GM12878 (cell line): ENCODE measurements around the gene GNGT2. TPM values are rescaled to one million over a fixed set of nuclear protein-coding genes. Genes with fewer than 3 reads are reported as not detected.

Source experiments
- ATF3 ChIP-seq: IDR thresholded peaks from 2 replicates; pipeline ENCODE4 v1.6.1; 2011; ENCODE audit warnings: low read depth, mild to moderate bottlenecking, low read length, moderate library complexity, borderline replicate concordance; ENCODE audit errors: extremely low read depth
- BCL11A ChIP-seq: IDR thresholded peaks from 2 replicates; pipeline ENCODE4 v1.6.1; 2011; ENCODE audit warnings: low read depth, low read length
- CBX3 ChIP-seq: fragments of 200-600 bp; sonication (generic); IDR thresholded peaks from 2 replicates; pipeline ENCODE4 v1.6.1; 2016; ENCODE audit warnings: low read depth, borderline replicate concordance
- CBX5 ChIP-seq: sonication (generic); IDR thresholded peaks from 2 replicates; pipeline ENCODE4 v1.6.1; 2016; ENCODE audit warnings: low read depth, moderate library complexity, mild to moderate bottlenecking, inconsistent platforms
- DPF2 ChIP-seq: fragments of 450-650 bp; IDR thresholded peaks from 2 replicates; pipeline ENCODE4 v1.6.1; 2017; ENCODE audit warnings: mild to moderate bottlenecking
- EED ChIP-seq: sonication (generic); IDR thresholded peaks from 2 replicates; pipeline ENCODE4 v1.6.1; 2016; ENCODE audit warnings: antibody characterized with exemption, low read depth
- ELK1 ChIP-seq: IDR thresholded peaks from 2 replicates; pipeline ENCODE4 v1.6.1; 2012; ENCODE audit warnings: low read depth, low read length, improper control_type of control experiment
- EP300 ChIP-seq, 2 experiments: fragments of 150-350 bp in 1 of 2; IDR thresholded peaks; 2 replicates each; pipeline ENCODE4 v1.6.1; 2011 to 2012; ENCODE audit warnings: low read depth in 2 of 2, low read length in 2 of 2, borderline replicate concordance in 1 of 2, improper control_type of control experiment in 1 of 2, inconsistent platforms in 1 of 2; ENCODE audit not compliant: control insufficient read depth in 1 of 2
- ETV6 ChIP-seq, 2 experiments: fragments of 450-650 bp in 1 of 2; IDR thresholded peaks in 1 of 2; conservative IDR thresholded peaks in 1 of 2; 2 replicates each; pipeline ENCODE4 v1.6.1; 2014; ENCODE audit warnings: antibody characterized with exemption in 1 of 2, borderline replicate concordance in 1 of 2, low read depth in 1 of 2, mild to moderate bottlenecking in 1 of 2, moderate library complexity in 1 of 2
- HCFC1 ChIP-seq: fragments of 150-350 bp; IDR thresholded peaks from 2 replicates; pipeline ENCODE4 v1.6.1; 2014; ENCODE audit warnings: low read length
- HDAC2 ChIP-seq: fragments of 200-600 bp; sonication (generic); IDR thresholded peaks from 2 replicates; pipeline ENCODE4 v1.6.1; 2017
- HSF1 ChIP-seq: fragments of 150-350 bp; IDR thresholded peaks from 2 replicates; pipeline ENCODE4 v1.6.1; 2014; ENCODE audit warnings: mild to moderate bottlenecking, low read depth, low read length
- KDM1A ChIP-seq: fragments of 200-600 bp; sonication (generic); IDR thresholded peaks from 2 replicates; pipeline ENCODE4 v1.6.1; 2016; ENCODE audit warnings: borderline replicate concordance
- MAX ChIP-seq: IDR thresholded peaks from 2 replicates; pipeline ENCODE4 v1.6.1; 2012; ENCODE audit warnings: low read depth, low read length, improper control_type of control experiment
- NR2F1 ChIP-seq: fragments of 450-650 bp; conservative IDR thresholded peaks from 2 replicates; pipeline ENCODE4 v1.6.1; 2017; ENCODE audit warnings: mild to moderate bottlenecking
- RUNX3 ChIP-seq: IDR thresholded peaks from 2 replicates; pipeline ENCODE4 v1.6.1; 2012; ENCODE audit warnings: low read length, inconsistent platforms
- SMAD5 ChIP-seq: IDR thresholded peaks from 2 replicates; pipeline ENCODE4 v1.6.1; 2016; ENCODE audit warnings: antibody characterized with exemption, low read depth
- SP1 ChIP-seq: IDR thresholded peaks from one replicate; pipeline ENCODE4 v1.6.1; 2011; ENCODE audit warnings: low read depth, low read length
- USF2 ChIP-seq: IDR thresholded peaks from 2 replicates; pipeline ENCODE4 v1.6.1; 2011; ENCODE audit warnings: low read depth, low read length, improper control_type of control experiment, borderline replicate concordance
- ZBTB40 ChIP-seq: fragments of 450-650 bp; IDR thresholded peaks from 2 replicates; pipeline ENCODE4 v1.6.1; 2016; ENCODE audit warnings: mild to moderate bottlenecking, moderate library complexity, borderline replicate concordance
- ZZZ3 ChIP-seq: IDR thresholded peaks from 2 replicates; pipeline ENCODE4 v1.6.1; 2011; ENCODE audit warnings: low read depth; ENCODE audit not compliant: control insufficient read depth, insufficient read length
- polyA plus RNA-seq, 11 experiments: library from polyadenylated mRNA; depleted of rRNA in 4 of 11; unstranded in 6 of 11; stranded (reverse) in 5 of 11; fragments of >200 nt; fragmentation: Nextera tagmentation in 4 of 11; fragmentation: Illumina TruSeq in 1 of 11; extraction: Ambion mirVana in 4 of 11; extraction: Trizol in 1 of 11; gene quantifications; 1 replicate in 1 of 11; 2 replicates in 10 of 11; pipeline versions ENCODE4 v1.2.1 to v1.2.3, GENCODE V29; 2011 to 2016; ENCODE audit warnings: inconsistent platforms in 2 of 11, missing spikeins in 2 of 11, low read depth in 1 of 11
- total RNA-seq, 4 experiments: library from RNA; depleted of rRNA in 3 of 4; stranded (reverse); fragments of >200 nt in 3 of 4; fragmentation: Illumina TruSeq in 1 of 4; extraction: Trizol in 1 of 4; gene quantifications; 2 replicates each; pipeline versions ENCODE4 v1.2.1 to v1.2.3, GENCODE V29; 2013 to 2021

The GNGT2 gene
- total and polyA plus RNA-seq, 10 of the 15 experiments (the other 5 are each of a cell fraction or from before 2014, with no cell fraction given) = 15.3 to 60.4 (median 32.0) TPM

- TF ChIP-seq HSF1 (no peak), USF2 (no peak), CBX3 (no peak), BCL11A (peak; percentile 0; the same call in 1 of the 2 replicates), EED (peak; percentile 39), EP300 (IDR thresholded peaks at IDR 0.05; ENCODE audit: borderline replicate concordance in 1 of 2, control insufficient read depth in 1 of 2, low read depth in 2 of 2, low read length in 2 of 2) (peak in 1 of 2 experiments; percentile 72; a peak in 1 of 4 replicates), ATF3 (no peak), HDAC2 (0 out of 2 replicates have a peak, but pooled peaks have one; percentile 63), ETV6 (conservative IDR thresholded peaks at IDR 0.05 in 1 of 2, IDR thresholded peaks at IDR 0.05 in 1 of 2; ENCODE audit: borderline replicate concordance in 1 of 2, low read depth in 1 of 2) (peak in 1 of 2 experiments; percentile 55; a peak in 1 of 4 replicates), ZZZ3 (no peak), CBX5 (peak; percentile 60; the same call in 1 of the 2 replicates), SP1 (peak; percentile 2), ZBTB40 (peak; percentile 84), NR2F1 (peak; percentile 76), ELK1 (peak; percentile 98), KDM1A (no peak), DPF2 (peak; percentile 71; the same call in 1 of the 2 replicates), RUNX3 (peak; percentile 85), SMAD5 (peak; percentile 67; the same call in 1 of the 2 replicates), HCFC1 (peak; percentile 40; the same call in 1 of the 2 replicates), MAX (peak; percentile 90)
Measured at GRCh38 chr17:49191917-49192741, 18.2 kb downstream of the GNGT2 start (continued).
